GM12878 (cell line): Measurements from ENCODE around the gene MEGF11. TPM values are rescaled to one million over a fixed set of nuclear protein-coding genes. Genes with fewer than 3 reads are reported as not detected.

Experiments used
- ATAC-seq: fragments of 200-7000 bp; cut with Tn5 transposase; 3 replicates; pipeline ENCODE4 v1.9.1; 2020; ENCODE audit warnings: mild to moderate bottlenecking, moderate library complexity
- BruUV-seq: library from RNA; stranded (reverse); fragments of 400-500 nt; replicated peaks from 2 replicates; lab custom pipeline; 2021; lab: Mats Ljungman, UMichigan
- CTCF ChIA-PET: fragments of 300-600 bp; sonication (Branson Sonifier 250); formaldehyde crosslinking; extraction: SDS; loops from one replicate; lab custom pipeline; 2021; ENCODE audit warnings: inconsistent platforms; lab: Yijun Ruan, JAX
- POLR2A ChIA-PET: fragments of 350-600 bp; formaldehyde crosslinking; extraction: SDS; loops from one replicate; lab custom pipeline; 2021; ENCODE audit warnings: inconsistent platforms; lab: Charles Lee
- RAD21 ChIA-PET: fragments of 300-600 bp; sonication (Branson Sonifier 250); formaldehyde crosslinking; loops from one replicate; lab custom pipeline; 2023; ENCODE audit warnings: antibody characterized with exemption; ENCODE audit not compliant: unreplicated experiment; lab: Charles Lee
- SMC1A ChIA-PET: fragments of 300-600 bp; sonication (Branson Sonifier 250); formaldehyde crosslinking; loops from one replicate; lab custom pipeline; 2023; ENCODE audit not compliant: unreplicated experiment, uncharacterized antibody; lab: Charles Lee
- DNase-seq: peaks from one replicate; pipeline ENCODE4 v3.0.0-alpha.2; 2011; ENCODE audit warnings: low read depth, low spot score
- FAIRE-seq: peaks from 3 replicates; lab custom pipeline; 2011; peaks lifted over from hg19 to GRCh38; lab: Jason Lieb, UNC
- H2AFZ ChIP-seq: 2 replicates; pipeline ENCODE4 v1.6.0; 2011; ENCODE audit warnings: low read depth, low read length, control low read depth; ENCODE audit not compliant: control insufficient read depth
- H3K27ac ChIP-seq: 2 replicates; pipeline ENCODE4 v1.5.1; 2011; ENCODE audit warnings: control low read depth; ENCODE audit not compliant: control insufficient read depth, insufficient read depth
- H3K27me3 ChIP-seq, 2 experiments: replicated peaks in 1 of 2; 2 replicates each; pipeline versions ENCODE4 v1.6.0 to v1.6.1; 2011; ENCODE audit warnings: low read length in 1 of 2; ENCODE audit not compliant: control insufficient read depth in 2 of 2, insufficient read depth in 2 of 2
- H3K36me3 ChIP-seq, 2 experiments: 2 replicates each; pipeline ENCODE4 v1.5.1; 2011; ENCODE audit warnings: low read length in 1 of 2; ENCODE audit not compliant: control insufficient read depth in 2 of 2, insufficient read depth in 2 of 2
- H3K4me1 ChIP-seq: 2 replicates; pipeline ENCODE4 v1.6.1; 2011; ENCODE audit warnings: mild to moderate bottlenecking, low read length, moderate library complexity, mixed read lengths; ENCODE audit not compliant: control insufficient read depth, insufficient read depth
- H3K4me2 ChIP-seq: 2 replicates; pipeline ENCODE4 v1.6.0; 2011; ENCODE audit warnings: control low read depth; ENCODE audit not compliant: control insufficient read depth, insufficient read depth
- H3K4me3 ChIP-seq: fragments of 200-600 bp; sonication (generic); 2 replicates; pipeline ENCODE4 v1.5.1; 2016
- H3K79me2 ChIP-seq: 2 replicates; pipeline ENCODE4 v1.6.0; 2011; ENCODE audit warnings: low read length; ENCODE audit not compliant: control insufficient read depth, insufficient read depth
- H3K9ac ChIP-seq: 2 replicates; pipeline ENCODE4 v1.8.0; 2011; ENCODE audit warnings: low read length, control low read depth, mixed read lengths; ENCODE audit not compliant: control insufficient read depth, insufficient read depth
- H3K9me3 ChIP-seq: replicated peaks from 3 replicates; pipeline ENCODE4 v1.5.1; 2011; ENCODE audit warnings: mild to moderate bottlenecking, low read length; ENCODE audit not compliant: control insufficient read depth, insufficient read depth
- H4K20me1 ChIP-seq: 2 replicates; pipeline ENCODE4 v1.6.0; 2011; ENCODE audit not compliant: control insufficient read depth, insufficient read depth
- ASH2L ChIP-seq: fragments of 300-600, 200-600 bp; sonication (generic); IDR thresholded peaks from 2 replicates; pipeline ENCODE4 v1.6.1; 2017; ENCODE audit warnings: low read depth, mild to moderate bottlenecking, borderline replicate concordance
- ATF3 ChIP-seq: IDR thresholded peaks from 2 replicates; pipeline ENCODE4 v1.6.1; 2011; ENCODE audit warnings: low read depth, mild to moderate bottlenecking, low read length, moderate library complexity, borderline replicate concordance; ENCODE audit errors: extremely low read depth
- CBX5 ChIP-seq: sonication (generic); IDR thresholded peaks from 2 replicates; pipeline ENCODE4 v1.6.1; 2016; ENCODE audit warnings: low read depth, moderate library complexity, mild to moderate bottlenecking, inconsistent platforms
- E4F1 ChIP-seq: fragments of 450-650 bp; IDR thresholded peaks from 2 replicates; pipeline ENCODE4 v1.6.1; 2018; ENCODE audit warnings: borderline replicate concordance, mild to moderate bottlenecking; ENCODE audit not compliant: partially characterized antibody
- EGR1 ChIP-seq, 2 experiments: IDR thresholded peaks; 1 replicate in 1 of 2; 2 replicates in 1 of 2; pipeline ENCODE4 v1.6.1; 2011 to 2012; ENCODE audit warnings: low read depth in 2 of 2, low read length in 2 of 2, borderline replicate concordance in 1 of 2, mild to moderate bottlenecking in 1 of 2, moderate library complexity in 1 of 2
- IKZF2 ChIP-seq, 2 experiments: fragments of 450-650 bp; IDR thresholded peaks; 2 replicates each; pipeline ENCODE4 v1.6.1; 2017; ENCODE audit warnings: mild to moderate bottlenecking in 2 of 2, moderate library complexity in 2 of 2
- JUNB ChIP-seq: IDR thresholded peaks from 2 replicates; pipeline ENCODE4 v1.6.1; 2016; ENCODE audit warnings: antibody characterized with exemption, mild to moderate bottlenecking
- MXI1 ChIP-seq: fragments of 150-350 bp; IDR thresholded peaks from 2 replicates; pipeline ENCODE4 v1.6.1; 2011; ENCODE audit warnings: low read depth, mild to moderate bottlenecking, inconsistent platforms, low read length, improper control_type of control experiment
- NFXL1 ChIP-seq: fragments of 450-650 bp; IDR thresholded peaks from 2 replicates; pipeline ENCODE4 v1.6.1; 2017; ENCODE audit warnings: antibody characterized with exemption, mild to moderate bottlenecking, borderline replicate concordance
- POLR2AphosphoS2 ChIP-seq: IDR thresholded peaks from 2 replicates; pipeline ENCODE4 v1.6.1; 2011; ENCODE audit warnings: low read depth, mild to moderate bottlenecking, low read length, improper control_type of control experiment, moderate library complexity
- RBBP5 ChIP-seq: fragments of 200-600 bp; sonication (generic); conservative IDR thresholded peaks from 2 replicates; pipeline ENCODE4 v1.6.1; 2016
- RUNX3 ChIP-seq: IDR thresholded peaks from 2 replicates; pipeline ENCODE4 v1.6.1; 2012; ENCODE audit warnings: low read length, inconsistent platforms
- STAT1 ChIP-seq: fragments of 450-650 bp; conservative IDR thresholded peaks from 2 replicates; pipeline ENCODE4 v1.6.1; 2014; ENCODE audit warnings: antibody characterized with exemption, mild to moderate bottlenecking
- STAT3 ChIP-seq: IDR thresholded peaks from 2 replicates; pipeline ENCODE4 v1.6.1; 2011; ENCODE audit warnings: low read depth, low read length, improper control_type of control experiment
- ZBED1 ChIP-seq: IDR thresholded peaks from 2 replicates; pipeline ENCODE4 v1.6.1; 2016; ENCODE audit warnings: borderline replicate concordance
- WGBS: methylation state at CpG from one replicate; pipeline ENCODE4 v1.1.6; 2016; ENCODE audit warnings: low lambda C conversion rate; ENCODE audit not compliant: insufficient replicate concordance, insufficient coverage; ENCODE audit errors: missing lambda C conversion rate; 5-methylcytosine and 5-hydroxymethylcytosine counted together
- in situ Hi-C: fragments of 300-500 bp; cut with MboI; formaldehyde crosslinking; loops from 9 replicates; pipeline ENCODE4 v1.14.3; 2018; ENCODE audit warnings: mixed read lengths
- intact Hi-C: fragments of 100-400 bp; cut with micrococcal nuclease; formaldehyde crosslinking; loops from one replicate; pipeline ENCODE4 v1.14.2; 2022; ENCODE audit not compliant: unreplicated experiment
- polyA plus RNA-seq, 11 experiments: library from polyadenylated mRNA; depleted of rRNA in 4 of 11; unstranded in 6 of 11; stranded (reverse) in 5 of 11; fragments of >200 nt; fragmentation: Nextera tagmentation in 4 of 11; fragmentation: Illumina TruSeq in 1 of 11; extraction: Ambion mirVana in 4 of 11; extraction: Trizol in 1 of 11; gene quantifications; 1 replicate in 1 of 11; 2 replicates in 10 of 11; pipeline versions ENCODE4 v1.2.1 to v1.2.3, GENCODE V29; 2011 to 2016; ENCODE audit warnings: inconsistent platforms in 2 of 11, missing spikeins in 2 of 11, low read depth in 1 of 11
- total RNA-seq, 4 experiments: library from RNA; depleted of rRNA in 3 of 4; stranded (reverse); fragments of >200 nt in 3 of 4; fragmentation: Illumina TruSeq in 1 of 4; extraction: Trizol in 1 of 4; gene quantifications; 2 replicates each; pipeline versions ENCODE4 v1.2.1 to v1.2.3, GENCODE V29; 2013 to 2021
- TF ChIP-seq, protein P1 (sequence below): fragments of 450-650 bp; formaldehyde crosslinking; IDR thresholded peaks from 2 replicates; pipeline ENCODE4 v1.4.0; 2020; ENCODE audit warnings: mild to moderate bottlenecking, moderate library complexity

The MEGF11 gene
- total and polyA plus RNA-seq, 10 of the 15 experiments (the other 5 are each of a cell fraction or from before 2014, with no cell fraction given), result 0.03 to 1.7 (median 0.49) TPM

GRCh38 chr15:65902373-65902772, 351.2 kb downstream of the MEGF11 start (continued):
- TF ChIP-seq E4F1 (no peak), ZBED1 (no peak)

GRCh38 chr15:65901836-65902235, 351.7 kb downstream of the MEGF11 start:
- WGBS, result 94% methylated on average over 3 of the region's 3 CpGs
- intact Hi-C loops (no loop called here), in situ Hi-C loops (no loop called here)
- no peak overlapping the region for H3K9ac ChIP-seq
- peaks cover 27% of the 10 kb centered on the region for H3K4me1 ChIP-seq
- no peaks in the 10 kb centered on the region for H3K9me3 ChIP-seq
- H3K27ac ChIP-seq, result peak overlapping the region; percentile 63
- H4K20me1 ChIP-seq, result no peaks in the 10 kb centered on the region
- no peak overlapping the region for H2AFZ ChIP-seq
- peaks cover 2 to 22% of the 10 kb centered on the region in 2 experiments; a peak in 3 of 4 replicates for H3K36me3 ChIP-seq
- ChIA-PET CTCF (interaction anchor here (0.6 to 3.1 kb wide), 8 partner anchors 15 to 305 kb away, joined by 3 to 19 read pairs (median 4); no protein-coding TSS in a partner anchor), POLR2A (interaction anchor here (0.9 to 2.5 kb wide), 7 partner anchors 9 to 261 kb away, joined by 3 to 15 read pairs (median 7); partner anchors contain the start of gene RAB11A), SMC1A (interaction anchor here (0.8 to 7.6 kb wide), 11 partner anchors 9 to 183 kb away, joined by 3 to 70 read pairs (median 4); partner anchors contain the start of gene RAB11A), RAD21 (interaction anchor here (0.6 to 5.2 kb wide), 9 partner anchors 11 to 393 kb away, joined by 3 to 57 read pairs (median 4); no protein-coding TSS in a partner anchor)
- H3K79me2 ChIP-seq, result no peaks in the 10 kb centered on the region
- no peaks in the 10 kb centered on the region for H3K27me3 ChIP-seq
- DNase-seq (no peak), ATAC-seq (no peak), FAIRE-seq (no peak)
- no peak overlapping the region for H3K4me3 ChIP-seq
- no peak overlapping the region; the same call in 1 of the 2 replicates for H3K4me2 ChIP-seq
- BruUV-seq, result no TSS peak
- TF ChIP-seq, protein P1, sequence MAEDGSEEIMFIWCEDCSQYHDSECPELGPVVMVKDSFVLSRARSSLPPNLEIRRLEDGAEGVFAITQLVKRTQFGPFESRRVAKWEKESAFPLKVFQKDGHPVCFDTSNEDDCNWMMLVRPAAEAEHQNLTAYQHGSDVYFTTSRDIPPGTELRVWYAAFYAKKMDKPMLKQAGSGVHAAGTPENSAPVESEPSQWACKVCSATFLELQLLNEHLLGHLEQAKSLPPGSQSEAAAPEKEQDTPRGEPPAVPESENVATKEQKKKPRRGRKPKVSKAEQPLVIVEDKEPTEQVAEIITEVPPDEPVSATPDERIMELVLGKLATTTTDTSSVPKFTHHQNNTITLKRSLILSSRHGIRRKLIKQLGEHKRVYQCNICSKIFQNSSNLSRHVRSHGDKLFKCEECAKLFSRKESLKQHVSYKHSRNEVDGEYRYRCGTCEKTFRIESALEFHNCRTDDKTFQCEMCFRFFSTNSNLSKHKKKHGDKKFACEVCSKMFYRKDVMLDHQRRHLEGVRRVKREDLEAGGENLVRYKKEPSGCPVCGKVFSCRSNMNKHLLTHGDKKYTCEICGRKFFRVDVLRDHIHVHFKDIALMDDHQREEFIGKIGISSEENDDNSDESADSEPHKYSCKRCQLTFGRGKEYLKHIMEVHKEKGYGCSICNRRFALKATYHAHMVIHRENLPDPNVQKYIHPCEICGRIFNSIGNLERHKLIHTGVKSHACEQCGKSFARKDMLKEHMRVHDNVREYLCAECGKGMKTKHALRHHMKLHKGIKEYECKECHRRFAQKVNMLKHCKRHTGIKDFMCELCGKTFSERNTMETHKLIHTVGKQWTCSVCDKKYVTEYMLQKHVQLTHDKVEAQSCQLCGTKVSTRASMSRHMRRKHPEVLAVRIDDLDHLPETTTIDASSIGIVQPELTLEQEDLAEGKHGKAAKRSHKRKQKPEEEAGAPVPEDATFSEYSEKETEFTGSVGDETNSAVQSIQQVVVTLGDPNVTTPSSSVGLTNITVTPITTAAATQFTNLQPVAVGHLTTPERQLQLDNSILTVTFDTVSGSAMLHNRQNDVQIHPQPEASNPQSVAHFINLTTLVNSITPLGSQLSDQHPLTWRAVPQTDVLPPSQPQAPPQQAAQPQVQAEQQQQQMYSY, result no peak
- TF ChIP-seq ATF3 (no peak), STAT1 (no peak), IKZF2 (IDR thresholded peaks at IDR 0.05) (no peak), POLR2AphosphoS2 (no peak), ASH2L (no peak), CBX5 (no peak), MXI1 (no peak), RUNX3 (no peak), NFXL1 (no peak), RBBP5 (no peak), JUNB (no peak), ZBED1 (no peak), STAT3 (no peak), EGR1 (IDR thresholded peaks at IDR 0.05; ENCODE audit: borderline replicate concordance in 1 of 2, low read depth in 2 of 2, low read length in 2 of 2) (no peak)
